Cortex of kidney (tissue), 1 donor: ENCODE data around the gene HTRA2.
"Not testable (repeated sequence)": the region's sequence is repeated elsewhere in the genome, so short reads cannot be mapped to it uniquely, and the experiment has no call there.

ENCODE experiments used
- DNase-seq: peaks from one replicate; lab custom pipeline; 2025; lab: John Stamatoyannopoulos, UW

HTRA2 gene

DNA sequence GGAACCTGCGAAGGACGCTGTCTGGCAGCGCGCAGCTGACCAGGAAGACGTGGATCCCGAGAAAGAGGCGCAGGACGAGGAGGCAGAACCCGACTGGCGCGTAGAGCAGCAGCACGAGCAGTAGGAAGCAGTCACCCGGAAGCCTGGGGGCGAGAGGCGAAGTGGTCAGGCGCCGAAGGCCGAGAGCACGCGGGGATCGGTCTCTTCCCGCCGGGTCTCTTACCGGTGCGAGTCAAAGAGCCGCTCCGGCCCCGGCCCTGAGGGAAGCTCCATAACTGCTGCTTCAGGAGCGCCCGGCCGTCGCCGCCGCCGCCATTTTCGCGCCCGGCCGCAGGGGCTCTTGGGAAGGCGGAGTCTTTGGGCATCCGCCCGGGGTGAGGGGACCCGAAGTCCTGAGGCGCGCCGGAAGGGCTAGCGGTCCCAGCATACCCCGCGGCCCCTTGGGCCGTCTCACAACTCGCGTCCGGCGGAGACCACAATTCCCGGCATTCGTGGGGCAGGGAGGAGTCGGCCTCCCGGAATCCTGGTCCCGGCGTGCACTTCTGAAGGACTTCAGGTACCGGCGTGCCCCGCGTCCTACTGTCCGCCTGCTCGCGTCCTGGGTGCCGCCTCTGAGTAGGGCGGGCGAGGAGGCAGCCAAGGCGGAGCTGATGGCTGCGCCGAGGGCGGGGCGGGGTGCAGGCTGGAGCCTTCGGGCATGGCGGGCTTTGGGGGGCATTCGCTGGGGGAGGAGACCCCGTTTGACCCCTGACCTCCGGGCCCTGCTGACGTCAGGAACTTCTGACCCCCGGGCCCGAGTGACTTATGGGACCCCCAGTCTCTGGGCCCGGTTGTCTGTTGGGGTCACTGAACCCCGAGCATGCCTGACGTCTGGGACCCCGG, at the start of gene HTRA2, which contains the start of gene AUP1:
Gene HTRA2, plus strand, starts transcription at position 577 of the 882 bp plus-strand sequence. Its CDS starts 74 bp downstream, at position 651.
Gene AUP1, minus strand, starts transcription at position 350 of the 882 bp plus-strand sequence. Its CDS starts 77 bp downstream, at position 273.
- DNase-seq = peak; percentile 36

DNA sequence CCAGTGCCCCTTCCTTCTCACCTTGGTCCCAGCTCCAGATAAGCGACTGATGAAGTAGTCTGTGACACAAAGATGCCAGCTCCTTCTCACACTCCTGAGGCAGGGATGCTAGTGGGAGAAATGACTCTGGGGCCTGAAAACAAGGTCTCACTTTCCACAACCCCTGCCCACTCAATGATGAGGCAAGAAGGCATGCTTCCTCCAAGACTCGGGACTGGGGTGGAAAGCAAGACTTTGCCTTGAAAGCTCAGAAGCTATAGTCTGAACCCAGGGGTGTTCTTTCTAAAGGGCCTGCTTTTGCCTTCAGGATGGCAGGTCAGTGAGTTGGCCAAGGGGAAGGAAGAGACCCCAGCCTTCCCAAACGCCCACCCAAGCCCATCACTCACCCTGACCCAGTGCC, 48.3 kb upstream of the HTRA2 start:
- DNase-seq = no peak

DNA sequence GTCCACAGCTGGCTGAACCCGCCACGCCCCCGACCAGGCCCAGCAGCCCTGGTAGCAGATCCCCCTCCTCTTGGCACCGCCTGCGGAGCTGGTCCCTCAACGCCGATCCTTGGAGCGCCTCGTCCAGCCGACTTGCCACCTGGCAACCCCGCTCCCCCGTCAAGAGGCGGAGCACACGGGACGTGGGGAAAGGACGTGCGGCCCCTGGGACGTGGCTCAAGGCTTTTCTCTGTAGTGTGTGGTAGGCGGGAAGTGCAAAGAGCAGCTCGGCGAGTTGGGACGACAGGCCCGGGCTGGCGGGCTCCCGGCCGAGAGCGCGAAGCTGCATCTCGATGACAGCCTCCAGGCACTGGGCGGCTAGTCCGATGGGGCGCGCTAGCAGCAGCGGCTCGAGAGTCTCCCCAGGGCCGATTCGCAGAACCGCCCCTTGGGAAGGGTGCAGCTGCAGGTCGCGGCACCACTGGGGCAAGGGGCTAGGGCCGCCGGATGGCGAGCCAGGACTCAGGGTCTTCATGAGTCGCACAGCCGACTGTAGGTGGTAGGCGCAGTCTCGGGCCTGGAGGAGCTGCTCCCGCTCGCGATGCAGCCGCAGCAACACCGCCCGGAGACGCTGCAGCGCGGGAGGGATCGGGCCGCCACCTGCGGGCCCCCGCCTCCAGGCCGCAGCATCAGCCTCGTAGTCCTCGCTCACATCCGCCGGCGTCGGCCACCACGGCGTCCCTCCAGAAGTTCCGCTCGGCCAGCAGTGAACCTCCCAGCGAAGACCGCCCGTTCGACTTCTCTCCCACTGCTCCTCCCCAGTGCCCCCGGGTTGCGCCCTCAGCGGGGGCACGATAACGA, 47.6 kb upstream of the HTRA2 start:
- no peak for DNase-seq

DNA sequence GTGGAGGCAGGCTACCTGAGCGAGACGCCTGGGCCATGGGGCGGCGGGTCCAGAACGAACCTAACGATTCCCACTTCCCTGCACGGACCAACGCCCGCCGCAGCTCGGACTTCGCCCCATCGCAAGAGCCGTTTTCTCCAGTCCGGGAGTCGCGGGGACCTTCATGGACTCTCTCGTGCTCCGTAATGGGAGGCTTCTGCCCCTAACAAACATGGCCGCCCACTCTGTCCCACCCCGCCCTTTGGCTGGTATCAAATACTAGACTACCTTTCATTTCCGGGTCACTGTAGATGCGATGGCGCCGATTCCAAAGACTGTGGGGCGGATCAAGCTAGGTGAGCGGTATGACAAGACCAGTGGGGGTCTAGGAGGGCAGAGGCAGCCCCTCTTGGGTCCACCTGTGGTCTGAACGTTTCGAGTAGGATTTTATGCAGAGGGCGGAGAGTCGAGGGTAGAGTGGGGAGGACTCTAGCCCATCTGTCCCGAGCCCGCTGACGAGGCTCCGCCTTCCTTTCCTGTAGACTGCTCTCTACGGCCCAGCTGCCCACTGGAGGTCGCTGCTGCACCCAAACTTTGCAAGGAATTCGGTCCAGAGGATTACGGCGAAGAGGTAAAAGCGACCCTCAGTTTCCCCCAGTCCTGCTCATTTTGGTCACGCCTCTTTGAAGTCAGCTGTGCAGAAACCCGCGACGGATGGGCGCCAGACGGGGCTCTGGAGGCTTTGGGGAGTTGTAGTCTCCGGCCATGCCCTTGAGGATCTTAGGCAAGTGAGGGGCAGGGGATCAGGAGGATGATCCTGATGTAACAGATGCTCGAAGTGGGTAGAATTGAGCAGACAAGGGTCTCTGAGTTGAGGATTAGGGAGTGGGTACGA, 46.7 kb upstream of the HTRA2 start, which contains the start of the genes CCDC142 and TTC31:
Gene CCDC142, minus strand, starts transcription at position 198 of the 874 bp plus-strand sequence. Its CDS starts 161 bp downstream, at position 37.
Gene TTC31, plus strand, starts transcription at position 281 of the 874 bp plus-strand sequence. Its CDS starts 15 bp downstream, at position 296.
- no peak for DNase-seq

DNA sequence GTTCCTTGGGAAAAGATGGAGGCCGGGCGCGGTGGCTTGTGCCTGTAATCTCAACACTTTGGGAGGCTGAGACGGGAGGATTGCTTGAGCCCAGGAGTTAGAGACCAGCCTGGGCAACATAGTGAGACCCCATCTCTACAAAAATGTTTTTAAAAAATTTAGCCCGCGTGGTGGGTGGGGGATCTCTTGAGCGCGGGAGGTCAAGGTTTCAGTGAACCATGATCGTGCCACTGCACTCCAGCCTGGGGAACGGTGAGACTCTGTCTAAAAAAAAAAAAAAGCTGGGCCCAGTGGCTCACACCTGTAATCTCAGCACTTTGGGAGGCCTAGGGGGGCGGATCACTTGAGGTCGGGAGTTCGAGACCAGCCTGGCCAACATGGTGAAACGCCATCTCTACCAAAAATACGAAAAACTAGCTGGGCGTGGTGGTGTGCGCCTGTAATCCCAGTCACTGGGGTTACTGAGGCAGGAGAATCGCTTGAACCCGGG, 46.0 kb upstream of the HTRA2 start:
- not testable (repeated sequence) for DNase-seq

DNA sequence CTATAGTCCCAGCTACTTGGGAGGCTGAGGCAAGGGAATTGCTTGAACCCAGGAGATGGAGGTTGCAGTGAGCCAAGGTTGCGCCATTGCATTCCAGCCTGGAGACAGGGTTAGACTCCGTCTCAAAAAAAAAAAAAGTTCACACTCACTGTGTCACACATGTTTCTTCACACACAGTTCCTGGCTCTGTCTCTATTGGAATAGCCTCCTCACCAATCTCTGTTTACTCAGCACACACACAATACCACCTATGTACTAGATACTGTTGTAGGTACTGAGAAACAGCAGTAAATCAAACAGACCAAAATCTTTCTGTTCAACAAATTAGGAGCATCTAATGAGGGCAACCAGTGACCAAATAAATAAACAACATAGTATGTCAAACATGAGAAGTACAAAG, 43.6 kb upstream of the HTRA2 start:
- no peak for DNase-seq

DNA sequence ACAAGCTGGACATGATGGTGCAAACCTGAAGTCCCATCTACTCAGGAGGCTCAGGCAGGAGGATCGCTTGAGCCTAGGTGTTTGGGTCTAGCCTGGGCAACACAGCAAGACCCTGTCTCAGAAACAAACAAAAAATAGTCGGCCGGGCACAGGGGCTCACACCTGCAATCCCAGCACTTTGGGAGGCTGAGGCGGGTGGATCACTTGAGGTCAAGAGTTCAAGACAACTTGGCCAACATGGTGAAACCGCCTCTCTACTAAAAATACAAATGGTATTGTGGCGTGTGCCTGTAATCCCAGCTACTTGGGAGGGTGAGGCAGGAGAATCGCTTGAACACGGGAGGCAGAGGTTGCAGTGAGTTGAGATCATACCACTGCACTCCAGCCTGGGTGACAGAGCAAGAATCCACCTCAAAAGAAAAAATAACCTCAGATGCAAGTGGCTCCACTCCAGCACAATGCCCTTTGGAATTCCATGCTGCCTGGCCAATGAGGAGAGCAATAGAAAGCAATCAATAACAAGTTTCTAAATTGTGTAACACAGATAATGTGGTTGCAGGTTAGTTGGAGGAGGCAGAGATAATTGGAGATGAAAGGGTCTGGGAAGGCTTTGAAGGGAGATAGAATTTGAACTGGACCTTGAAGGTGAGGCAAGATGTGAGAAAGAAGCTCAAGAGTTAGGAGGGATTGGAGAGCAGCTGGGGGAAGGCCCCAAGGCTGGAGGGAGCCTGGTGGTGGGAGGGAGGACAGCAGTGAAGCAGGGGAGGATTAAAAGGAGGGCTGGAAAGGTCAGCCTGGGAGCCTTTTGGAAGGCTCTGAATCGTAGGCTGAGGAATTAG, 40.9 kb upstream of the HTRA2 start:
- no peak for DNase-seq

DNA sequence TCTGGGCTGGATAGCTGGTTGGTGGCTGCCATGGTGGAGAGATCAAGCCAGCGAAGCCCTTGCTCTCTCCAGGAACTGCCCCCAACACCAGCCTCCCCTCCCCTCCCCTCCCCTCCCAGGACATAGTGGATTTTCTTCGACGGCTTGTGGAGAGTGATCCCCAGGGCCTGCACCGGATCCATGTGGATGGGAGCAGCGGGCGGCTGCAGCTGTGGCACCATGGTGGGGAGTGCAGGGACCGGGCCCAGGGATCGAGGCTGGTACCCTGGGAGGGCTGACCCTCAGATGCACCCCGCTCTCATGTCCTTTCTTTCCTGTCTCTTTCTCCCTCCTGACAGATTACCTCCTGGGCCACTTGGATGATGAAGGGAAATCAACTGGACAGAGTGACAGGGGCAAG, 39.8 kb upstream of the HTRA2 start:
- no peak for DNase-seq

DNA sequence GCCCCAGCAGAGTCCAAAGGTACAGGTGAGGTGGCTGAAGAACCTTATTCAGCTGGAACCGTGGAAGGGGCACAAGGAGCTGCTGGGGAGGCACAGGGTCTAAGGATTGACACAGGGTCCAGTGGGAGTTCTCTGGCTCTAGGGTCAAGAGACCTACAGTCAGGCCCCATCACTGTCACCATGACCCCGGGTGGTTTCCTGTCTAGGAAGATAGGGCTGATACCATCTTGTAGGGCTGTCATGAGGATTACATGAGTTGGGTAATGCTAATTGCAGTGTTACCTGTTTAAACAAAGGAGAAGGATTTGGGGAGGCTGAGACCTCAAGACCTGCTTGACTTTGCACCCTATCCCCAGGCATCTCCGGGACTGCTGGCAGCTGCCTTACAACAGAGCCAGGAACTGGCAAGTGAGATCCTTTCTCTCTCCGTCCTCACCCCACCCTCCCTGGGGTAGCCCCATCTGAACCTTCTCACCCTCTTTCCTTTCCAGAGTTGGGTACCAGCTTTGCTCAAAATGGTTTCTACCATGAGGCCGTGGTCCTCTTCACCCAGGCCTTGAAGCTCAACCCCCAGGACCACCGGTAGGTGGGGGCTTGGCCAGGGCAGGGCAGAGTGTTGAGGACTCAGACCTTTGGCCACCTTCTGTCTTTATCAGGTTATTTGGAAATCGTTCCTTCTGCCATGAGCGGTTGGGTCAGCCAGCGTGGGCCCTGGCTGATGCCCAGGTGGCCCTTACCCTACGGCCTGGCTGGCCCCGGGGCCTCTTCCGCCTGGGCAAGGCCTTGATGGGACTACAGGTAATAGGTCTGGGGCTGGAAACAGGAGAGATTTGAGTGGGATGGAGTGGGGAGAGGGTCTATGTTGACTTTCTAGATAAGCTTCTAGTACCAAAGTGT, 37.8 kb upstream of the HTRA2 start:
- no peak for DNase-seq

DNA sequence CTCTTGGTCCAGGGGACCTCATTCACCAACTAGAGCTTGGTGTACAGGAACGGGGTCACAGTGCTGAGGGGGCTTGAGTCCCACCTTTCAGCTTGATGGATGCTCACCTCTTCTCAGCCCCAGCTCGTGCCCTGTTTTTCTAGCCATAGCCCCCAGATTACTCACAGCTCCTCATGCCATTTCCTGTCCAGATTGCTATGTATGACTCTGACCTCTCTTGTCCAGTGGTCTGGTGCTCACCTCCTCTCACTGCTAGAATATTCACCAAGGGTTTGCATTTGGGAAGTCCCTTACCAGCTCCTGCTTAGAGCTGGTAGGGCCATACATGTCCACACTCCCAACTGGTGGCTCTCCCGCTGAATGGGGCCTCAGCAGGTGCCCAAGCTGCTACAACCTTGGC, 36.2 kb upstream of the HTRA2 start:
- no peak for DNase-seq

DNA sequence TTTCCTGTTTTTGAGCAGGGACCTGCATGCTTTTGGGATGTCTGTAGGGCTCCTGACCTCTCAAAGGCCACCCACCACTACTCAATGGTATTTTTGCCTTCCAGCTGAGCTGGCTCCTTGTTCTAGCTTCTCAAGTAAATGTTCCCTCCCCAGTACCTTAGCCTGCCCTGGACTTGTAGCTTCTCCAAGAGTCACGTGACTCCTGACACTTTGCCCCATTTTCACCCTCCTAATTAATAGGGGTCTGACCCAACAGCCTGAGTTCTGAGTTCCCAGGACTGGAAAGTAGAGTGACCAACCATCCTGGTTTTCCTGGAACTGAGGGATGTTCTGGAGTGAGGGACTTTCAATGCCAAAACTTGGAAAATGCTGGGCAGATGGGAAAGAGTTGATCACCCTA, 34.3 kb upstream of the HTRA2 start:
- DNase-seq = no peak

DNA sequence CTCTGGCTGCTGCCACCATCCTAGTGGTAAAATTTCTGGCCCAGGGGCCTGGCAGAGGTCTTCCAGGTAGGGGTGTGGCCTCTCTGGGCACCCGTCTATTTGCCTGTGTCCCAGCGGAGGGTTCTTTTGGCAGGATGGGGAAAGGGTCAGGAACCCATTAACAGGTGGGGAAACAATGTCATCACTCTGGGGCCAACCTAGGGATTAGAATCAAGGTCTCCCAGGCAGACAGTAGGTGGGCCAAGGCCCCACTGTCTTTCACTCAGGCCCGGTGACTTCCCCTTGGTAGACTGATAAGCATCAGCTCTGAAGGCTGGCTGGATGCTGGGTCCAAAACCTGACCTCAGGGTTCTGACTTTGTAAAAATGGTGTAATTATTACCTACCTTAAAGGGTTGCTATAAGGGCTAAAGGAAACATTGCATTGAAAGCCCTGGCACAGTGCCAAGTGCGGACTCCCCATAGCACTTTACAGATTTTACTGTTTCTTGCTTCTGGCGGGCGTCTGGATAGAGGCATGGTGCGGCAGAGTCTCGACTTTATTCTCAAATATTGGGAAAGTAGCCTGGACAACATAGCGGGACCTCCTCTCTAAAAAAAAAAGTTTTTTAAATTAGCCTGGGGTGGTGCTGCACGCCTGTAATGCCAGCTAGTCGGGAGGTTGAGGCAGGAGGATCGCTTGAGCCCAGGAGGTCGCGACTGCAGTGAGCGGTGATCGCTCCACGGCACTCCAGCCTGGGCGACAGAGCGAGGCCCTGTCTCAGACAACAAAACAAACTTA, 32.5 kb upstream of the HTRA2 start:
- no peak for DNase-seq

DNA sequence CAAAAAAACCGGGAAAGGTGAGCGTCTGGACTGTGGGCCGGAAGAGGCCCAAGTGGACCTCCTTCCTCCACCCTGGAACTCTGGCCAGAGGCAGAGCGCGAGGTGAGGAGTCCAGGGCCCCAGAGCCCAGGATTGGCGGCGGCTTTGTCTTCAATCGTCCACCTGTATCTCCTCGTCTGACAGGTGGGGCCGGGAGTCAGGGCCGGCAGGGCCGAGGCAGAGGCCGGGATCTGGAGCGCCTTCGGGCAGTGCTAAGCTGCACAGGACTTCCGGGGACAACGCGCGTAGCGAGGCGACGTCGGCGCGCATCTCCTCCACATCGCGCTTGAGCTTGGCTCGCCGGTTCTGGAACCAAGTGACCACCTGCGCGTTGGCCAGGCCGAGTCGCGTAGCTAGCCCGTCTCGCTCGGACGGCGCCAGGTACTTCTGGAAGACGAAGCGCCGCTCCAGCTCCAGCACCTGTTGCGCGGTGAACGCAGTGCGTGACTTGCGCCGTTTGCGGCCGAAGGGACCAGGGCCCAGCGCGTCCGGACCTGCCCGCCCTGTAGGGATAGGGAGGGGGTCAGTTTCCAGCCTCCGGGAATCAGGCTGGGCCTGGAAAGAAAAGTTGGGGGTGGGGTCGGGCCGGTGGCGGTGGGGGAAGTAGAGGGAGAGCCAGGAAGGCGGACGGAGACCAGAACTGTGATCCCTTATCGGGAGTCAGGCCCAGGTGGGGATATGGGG, 31.8 kb upstream of the HTRA2 start:
- no peak for DNase-seq

DNA sequence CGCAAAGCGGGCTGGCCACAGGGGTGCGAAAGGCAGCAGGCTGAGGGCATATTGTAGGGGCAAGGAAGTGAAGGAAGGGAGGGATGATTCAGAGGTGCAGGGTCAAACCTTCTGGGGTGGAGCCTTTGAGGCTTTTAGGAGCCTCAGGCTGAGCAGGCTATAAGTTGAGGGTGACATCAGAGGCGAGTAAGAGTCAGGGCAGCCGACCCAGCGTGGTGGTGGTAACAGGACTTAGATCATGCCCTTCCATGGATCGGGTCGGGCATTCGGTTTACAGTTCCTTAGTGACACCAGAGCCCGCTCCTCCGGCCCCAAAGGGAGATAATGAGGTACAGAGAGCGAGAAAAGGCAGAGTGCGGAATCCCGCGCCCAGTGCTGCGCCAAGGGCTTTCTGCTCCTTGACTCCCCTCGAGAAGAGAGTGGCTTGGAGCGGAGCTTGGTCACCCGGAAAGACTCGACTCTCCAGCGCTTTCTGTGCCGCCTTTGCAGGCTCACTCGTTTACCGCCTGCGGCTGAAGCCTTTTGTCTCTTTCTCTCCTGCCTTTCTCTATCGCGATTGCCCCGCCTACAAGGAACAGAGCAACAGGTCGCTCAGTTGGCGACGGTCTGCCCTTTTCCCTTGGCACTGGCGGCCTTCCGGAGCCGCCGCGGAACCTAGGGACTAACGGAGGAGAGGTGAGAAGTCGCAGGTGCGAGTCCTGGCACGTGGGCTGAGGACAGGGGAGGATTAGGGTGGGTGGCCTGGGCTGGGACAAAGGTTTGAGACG, 31.1 kb upstream of the HTRA2 start:
- DNase-seq = no peak

DNA sequence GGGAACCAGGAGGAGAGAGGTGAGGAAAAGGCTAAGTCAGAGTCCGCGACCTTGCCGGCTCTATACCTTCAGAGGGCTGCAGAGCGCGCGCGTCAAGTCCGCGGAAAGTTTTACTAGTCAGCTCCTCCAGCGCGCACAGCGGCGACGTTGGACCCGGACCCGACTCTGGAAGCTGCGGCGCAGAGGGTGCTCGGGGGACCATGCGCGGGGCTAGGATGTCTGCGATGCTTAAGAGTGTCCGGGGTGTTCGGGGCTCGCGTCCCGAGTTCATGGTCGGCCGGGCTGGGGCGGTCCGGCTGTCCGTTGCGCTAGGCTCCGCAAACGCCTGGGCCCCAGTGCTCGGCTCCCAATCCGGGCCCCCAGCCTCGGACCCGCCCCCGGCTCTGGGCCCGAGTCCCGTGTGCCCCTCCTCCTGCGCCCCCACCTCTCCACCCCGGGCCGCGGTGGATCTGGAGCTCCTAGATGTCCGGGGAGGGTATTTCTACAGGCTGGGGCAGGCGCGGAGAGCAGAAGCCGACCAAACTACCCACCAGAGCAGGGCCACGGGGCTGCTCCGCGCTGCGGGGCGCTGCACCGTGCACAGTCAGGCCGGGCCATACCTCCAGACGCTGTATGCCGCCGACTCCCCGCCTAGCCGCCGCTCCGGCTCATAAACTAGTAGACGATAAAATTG, 30.3 kb upstream of the HTRA2 start, which contains the start of gene LBX2:
Gene LBX2, minus strand, starts transcription at position 337 of the 673 bp plus-strand sequence. Its CDS starts 66 bp downstream, at position 271.
- no peak for DNase-seq

DNA sequence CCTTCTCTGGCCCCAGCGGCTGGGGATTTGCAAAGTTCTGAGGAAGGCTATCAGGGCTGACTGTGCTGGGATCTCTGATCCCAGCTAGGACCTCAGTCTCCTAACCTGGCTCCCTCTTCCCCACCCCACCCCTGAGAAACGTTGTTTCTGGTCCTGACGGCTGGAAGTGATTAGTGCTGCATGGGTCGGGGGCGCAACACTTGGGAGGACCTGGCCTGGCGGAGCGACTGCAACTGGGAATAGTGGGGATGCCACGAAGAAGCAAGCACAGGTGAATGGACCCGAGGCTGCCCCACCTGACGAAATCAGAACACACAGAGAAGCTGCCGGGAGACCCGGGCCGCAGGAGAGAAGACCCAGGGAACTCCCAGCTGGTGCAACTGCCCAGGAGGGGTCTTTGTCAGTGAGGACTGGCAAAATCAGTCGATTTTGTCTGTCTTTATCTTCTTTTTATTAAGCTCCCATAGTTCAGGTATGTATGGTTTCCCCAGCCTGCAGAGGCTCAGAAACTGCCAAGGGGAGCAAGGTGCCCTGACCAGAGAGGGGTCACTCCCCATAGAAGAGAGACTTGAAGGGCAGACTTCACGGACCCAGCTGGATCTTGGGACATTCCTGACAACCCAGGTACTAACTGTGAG, 29.7 kb upstream of the HTRA2 start:
- DNase-seq = no peak
